ENCODE data around the gene RPS6KA4. TPM values are rescaled to one million over a fixed set of nuclear protein-coding genes. Genes with fewer than 3 reads are reported as not detected.

The RPS6KA4 gene
- total RNA-seq, 1 donor from 2014 or later: 42.4 TPM

DNA sequence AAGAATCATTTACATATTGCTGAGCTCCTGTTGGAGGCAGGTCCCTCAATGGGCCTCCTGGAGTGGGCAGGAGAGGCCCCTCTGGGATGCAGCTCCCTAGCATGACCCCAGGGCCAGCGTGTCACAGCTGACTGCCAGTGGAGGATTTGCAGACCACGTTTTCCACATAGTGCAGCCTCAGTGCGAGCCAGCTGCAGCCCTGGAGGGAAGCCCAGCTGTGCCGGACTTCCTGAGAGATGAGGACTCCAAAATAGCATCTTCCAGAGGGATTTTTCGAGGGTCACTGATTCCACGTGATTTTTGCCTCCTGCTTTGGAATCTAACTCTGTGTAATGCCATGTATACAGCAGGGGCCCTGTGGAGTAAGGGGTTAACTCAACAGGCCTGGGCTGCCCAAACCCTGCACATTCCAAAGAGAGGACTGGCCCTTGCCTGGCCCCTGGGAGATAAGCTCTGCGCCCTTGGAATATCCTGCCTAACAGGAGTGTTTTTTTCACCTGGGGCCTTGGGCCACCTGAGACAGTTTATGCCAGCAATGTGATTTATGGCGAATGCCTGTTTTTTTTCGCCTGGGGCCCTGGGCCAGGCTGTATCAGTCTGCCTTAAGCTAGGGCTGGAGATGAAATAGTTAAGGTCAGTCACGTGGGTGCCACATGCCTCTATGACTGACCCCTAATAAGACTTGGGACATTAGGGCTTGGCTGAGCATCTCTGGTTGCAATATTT, 47.4 kb downstream of the RPS6KA4 start:
- Histone ChIP-seq H3K36me3 (no peaks in the 10 kb centered on the region), H3K27ac (no peak overlapping the region), H3K4me1 (peaks cover 5% of the 10 kb centered on the region), H3K9me3 (no peaks in the 10 kb centered on the region), H3K4me3 (no peak overlapping the region), H3K27me3 (no peaks in the 10 kb centered on the region)
- intact Hi-C loops (cut with DNase I): no loop called here
- TF ChIP-seq, protein P1, sequence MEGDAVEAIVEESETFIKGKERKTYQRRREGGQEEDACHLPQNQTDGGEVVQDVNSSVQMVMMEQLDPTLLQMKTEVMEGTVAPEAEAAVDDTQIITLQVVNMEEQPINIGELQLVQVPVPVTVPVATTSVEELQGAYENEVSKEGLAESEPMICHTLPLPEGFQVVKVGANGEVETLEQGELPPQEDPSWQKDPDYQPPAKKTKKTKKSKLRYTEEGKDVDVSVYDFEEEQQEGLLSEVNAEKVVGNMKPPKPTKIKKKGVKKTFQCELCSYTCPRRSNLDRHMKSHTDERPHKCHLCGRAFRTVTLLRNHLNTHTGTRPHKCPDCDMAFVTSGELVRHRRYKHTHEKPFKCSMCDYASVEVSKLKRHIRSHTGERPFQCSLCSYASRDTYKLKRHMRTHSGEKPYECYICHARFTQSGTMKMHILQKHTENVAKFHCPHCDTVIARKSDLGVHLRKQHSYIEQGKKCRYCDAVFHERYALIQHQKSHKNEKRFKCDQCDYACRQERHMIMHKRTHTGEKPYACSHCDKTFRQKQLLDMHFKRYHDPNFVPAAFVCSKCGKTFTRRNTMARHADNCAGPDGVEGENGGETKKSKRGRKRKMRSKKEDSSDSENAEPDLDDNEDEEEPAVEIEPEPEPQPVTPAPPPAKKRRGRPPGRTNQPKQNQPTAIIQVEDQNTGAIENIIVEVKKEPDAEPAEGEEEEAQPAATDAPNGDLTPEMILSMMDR (IDR thresholded peaks at IDR 0.05): no peak
- DNase-seq: no peak
- ATAC-seq: peak; percentile 34

DNA sequence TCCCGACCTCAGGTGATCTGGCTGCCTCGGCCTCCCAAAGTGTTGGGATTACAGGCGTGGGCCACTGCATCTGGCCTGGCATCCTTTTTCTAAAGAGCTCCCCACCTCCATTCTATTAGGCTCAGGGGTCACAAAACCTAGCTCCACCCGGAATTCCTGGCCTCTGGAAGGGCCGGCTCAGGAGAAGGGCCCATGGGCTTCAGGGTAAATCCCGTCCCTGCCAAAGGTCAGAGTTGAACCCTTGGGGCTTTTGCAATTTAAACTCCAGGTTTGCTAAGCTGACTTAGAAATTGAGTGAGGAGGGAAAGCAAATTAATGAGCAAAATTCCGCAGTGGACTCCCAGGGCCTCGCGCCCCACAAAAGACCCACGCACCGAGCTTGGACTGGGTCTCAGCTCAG, 48.3 kb downstream of the RPS6KA4 start:
- peaks cover 5% of the 10 kb centered on the region for H3K4me1 ChIP-seq
- intact Hi-C loops (cut with DNase I): no loop called here
- no peak for ATAC-seq
- no peak overlapping the region for H3K27ac ChIP-seq
- DNase-seq: no peak
- no peaks in the 10 kb centered on the region for H3K36me3 ChIP-seq
- TF ChIP-seq, protein P1 (IDR thresholded peaks at IDR 0.05): no peak
- no peaks in the 10 kb centered on the region for H3K9me3 ChIP-seq
- H3K27me3 ChIP-seq: no peaks in the 10 kb centered on the region
- H3K4me3 ChIP-seq: no peak overlapping the region

DNA sequence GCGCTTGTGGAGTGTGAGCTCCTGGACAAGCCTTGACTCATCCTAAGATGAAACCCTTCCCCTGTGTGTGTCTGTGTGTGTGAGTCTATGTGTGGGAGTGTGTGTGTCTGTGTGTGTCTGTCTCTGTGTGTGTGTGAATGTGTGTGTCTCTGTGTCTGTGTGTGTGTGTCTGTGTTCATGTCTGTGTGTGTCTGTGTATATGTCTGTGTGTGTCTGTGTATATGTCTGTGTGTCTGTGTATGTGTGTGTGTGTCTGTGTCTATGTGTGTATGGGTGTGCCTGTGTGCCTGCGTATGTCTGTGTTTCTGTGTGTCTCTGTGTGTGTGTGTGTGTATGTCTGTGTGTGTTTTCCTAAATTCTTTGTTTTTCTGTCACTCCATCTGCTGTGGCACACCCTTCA, 48.7 kb downstream of the RPS6KA4 start:
- Histone ChIP-seq H3K27me3 (no peaks in the 10 kb centered on the region), H3K4me3 (no peak overlapping the region), H3K4me1 (peaks cover 5% of the 10 kb centered on the region), H3K36me3 (no peaks in the 10 kb centered on the region), H3K9me3 (no peaks in the 10 kb centered on the region), H3K27ac (no peak overlapping the region)
- ATAC-seq (no peak), DNase-seq (no peak)
- TF ChIP-seq, protein P1 (IDR thresholded peaks at IDR 0.05): no peak
- intact Hi-C loops (cut with DNase I): no loop called here

DNA sequence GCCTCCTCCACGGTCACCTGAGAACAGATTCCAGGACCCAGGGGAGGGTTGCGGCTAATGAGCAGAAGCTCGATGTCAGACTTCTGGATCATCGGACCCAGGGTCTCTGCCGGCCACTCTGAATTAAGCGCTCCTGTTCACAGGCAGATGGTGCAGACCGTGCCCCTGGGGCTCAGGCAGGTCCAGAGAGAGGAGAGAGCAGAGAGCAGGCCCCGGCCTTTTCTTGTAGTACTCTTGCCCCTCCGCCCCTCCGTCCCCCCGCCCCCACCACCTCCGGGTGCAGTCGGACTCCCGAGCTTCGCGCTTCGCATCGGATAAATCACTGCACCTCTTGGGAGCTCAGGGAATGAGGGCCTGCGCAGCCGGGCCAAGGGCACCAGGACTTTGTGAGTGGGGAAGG, 50.3 kb downstream of the RPS6KA4 start:
- no peak for DNase-seq
- no peak for ATAC-seq

DNA sequence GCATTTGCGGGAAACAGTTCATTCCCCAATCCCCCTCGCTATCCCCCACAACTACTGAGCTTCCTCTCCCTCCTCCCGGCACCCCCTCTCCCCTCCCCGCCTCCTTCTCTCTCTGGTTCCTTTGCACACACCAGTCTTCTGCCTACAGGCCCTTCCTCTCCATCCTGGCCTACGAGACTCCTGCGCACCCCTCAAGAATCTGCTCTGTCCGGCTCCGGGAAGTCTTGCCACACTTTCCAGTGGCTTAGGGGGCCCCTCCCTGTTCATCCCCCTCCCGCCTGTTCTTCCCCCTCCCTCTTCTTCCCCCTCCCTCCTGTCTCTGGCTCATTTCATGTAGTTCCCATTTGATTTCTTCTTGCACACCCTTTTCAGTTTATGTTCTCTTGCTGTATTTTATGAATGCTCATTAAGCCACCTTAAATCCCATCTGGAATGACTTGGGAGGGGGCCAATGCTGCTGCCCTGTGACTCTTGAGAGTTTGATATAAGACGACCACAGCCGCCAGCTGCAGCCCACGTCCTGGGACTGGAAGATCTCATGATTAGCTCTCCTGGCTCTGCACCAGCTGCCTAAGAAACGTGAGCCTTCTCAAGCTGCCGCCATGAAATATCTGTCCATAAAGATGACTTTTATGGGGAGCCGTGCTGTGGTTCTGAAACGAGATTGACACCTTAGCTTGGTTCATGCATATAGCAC, 50.9 kb downstream of the RPS6KA4 start:
- ATAC-seq (peak; percentile 58), DNase-seq (no peak)
- H3K9me3 ChIP-seq: no peaks in the 10 kb centered on the region
- no peak overlapping the region for H3K4me3 ChIP-seq
- H3K4me1 ChIP-seq: peaks cover 5% of the 10 kb centered on the region
- H3K36me3 ChIP-seq: no peaks in the 10 kb centered on the region
- no peak overlapping the region for H3K27ac ChIP-seq
- intact Hi-C loops (cut with DNase I): no loop called here
- TF ChIP-seq, protein P1 (IDR thresholded peaks at IDR 0.05): no peak
- no peaks in the 10 kb centered on the region for H3K27me3 ChIP-seq

More for the DNA sequence above, 50.3 kb downstream of the RPS6KA4 start:
- Histone ChIP-seq H3K36me3 (no peaks in the 10 kb centered on the region), H3K4me1 (peaks cover 5% of the 10 kb centered on the region), H3K27ac (no peak overlapping the region), H3K27me3 (no peaks in the 10 kb centered on the region), H3K4me3 (no peak overlapping the region), H3K9me3 (no peaks in the 10 kb centered on the region)
- TF ChIP-seq, protein P1 (IDR thresholded peaks at IDR 0.05): no peak
- intact Hi-C loops (cut with DNase I): no loop called here
